Measurements from ENCODE around the gene ASB11.

DNA sequence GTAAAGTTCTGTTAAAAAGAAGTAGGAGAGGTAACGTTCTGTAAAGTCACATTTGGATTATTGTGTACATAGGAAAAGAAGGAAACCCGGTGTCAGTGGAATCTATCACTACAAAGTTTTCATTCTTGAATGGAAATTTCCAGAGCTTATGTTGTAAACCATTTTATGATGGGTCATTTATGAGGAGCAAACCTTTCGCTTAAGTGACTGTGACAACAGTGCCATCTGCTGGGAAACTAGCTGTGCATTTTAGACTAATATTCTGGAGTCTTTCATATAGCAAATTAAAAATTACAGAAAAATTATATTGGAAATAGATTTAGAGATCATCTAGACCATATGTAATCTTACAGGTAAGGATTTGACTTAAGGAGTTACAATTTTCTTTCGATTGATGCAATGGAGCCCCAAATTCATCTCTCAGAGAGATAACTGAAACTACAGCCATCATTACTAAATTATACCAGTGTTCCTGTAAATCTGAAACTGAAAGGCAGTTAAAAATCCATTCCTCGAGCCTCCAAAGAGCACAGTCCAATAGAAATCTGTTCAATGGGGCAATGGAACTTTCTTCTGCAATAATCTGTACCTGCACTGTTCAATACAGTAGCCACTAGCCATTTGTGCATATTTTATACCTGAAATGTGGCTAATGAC lies 72.4 kb downstream of the ASB11 start:
- no peak for TF ChIP-seq POLR2A (IDR thresholded peaks at IDR 0.05)
- TF ChIP-seq, protein P1, sequence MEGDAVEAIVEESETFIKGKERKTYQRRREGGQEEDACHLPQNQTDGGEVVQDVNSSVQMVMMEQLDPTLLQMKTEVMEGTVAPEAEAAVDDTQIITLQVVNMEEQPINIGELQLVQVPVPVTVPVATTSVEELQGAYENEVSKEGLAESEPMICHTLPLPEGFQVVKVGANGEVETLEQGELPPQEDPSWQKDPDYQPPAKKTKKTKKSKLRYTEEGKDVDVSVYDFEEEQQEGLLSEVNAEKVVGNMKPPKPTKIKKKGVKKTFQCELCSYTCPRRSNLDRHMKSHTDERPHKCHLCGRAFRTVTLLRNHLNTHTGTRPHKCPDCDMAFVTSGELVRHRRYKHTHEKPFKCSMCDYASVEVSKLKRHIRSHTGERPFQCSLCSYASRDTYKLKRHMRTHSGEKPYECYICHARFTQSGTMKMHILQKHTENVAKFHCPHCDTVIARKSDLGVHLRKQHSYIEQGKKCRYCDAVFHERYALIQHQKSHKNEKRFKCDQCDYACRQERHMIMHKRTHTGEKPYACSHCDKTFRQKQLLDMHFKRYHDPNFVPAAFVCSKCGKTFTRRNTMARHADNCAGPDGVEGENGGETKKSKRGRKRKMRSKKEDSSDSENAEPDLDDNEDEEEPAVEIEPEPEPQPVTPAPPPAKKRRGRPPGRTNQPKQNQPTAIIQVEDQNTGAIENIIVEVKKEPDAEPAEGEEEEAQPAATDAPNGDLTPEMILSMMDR (IDR thresholded peaks at IDR 0.05): peak; percentile 17 to 64 (median 49)
